GM12878 (cell line): ENCODE measurements around the gene CDK11B. TPM values are rescaled to one million over a fixed set of nuclear protein-coding genes. Genes with fewer than 3 reads are reported as not detected.
A peak's percentile ranks its signal among the peaks of the same experiment; 100 is the strongest.

ENCODE experiments used
- ATF7 ChIP-seq: fragments of 450-650 bp; IDR thresholded peaks from 2 replicates; pipeline ENCODE4 v1.6.1; 2016; ENCODE audit warnings: low read depth, mild to moderate bottlenecking
- BCL3 ChIP-seq: IDR thresholded peaks from 2 replicates; pipeline ENCODE4 v1.6.1; 2011; ENCODE audit warnings: borderline replicate concordance, low read depth, mild to moderate bottlenecking, moderate library complexity, low read length; ENCODE audit not compliant: insufficient read depth, poor library complexity, severe bottlenecking
- BHLHE40 ChIP-seq, 2 experiments: fragments of 450-650 bp in 1 of 2; IDR thresholded peaks; 2 replicates each; pipeline ENCODE4 v1.6.1; 2011 to 2017; ENCODE audit warnings: low read depth in 2 of 2, borderline replicate concordance in 1 of 2, improper control_type of control experiment in 1 of 2, low read length in 1 of 2, mild to moderate bottlenecking in 1 of 2
- BMI1 ChIP-seq: fragments of 450-650 bp; IDR thresholded peaks from 2 replicates; pipeline ENCODE4 v1.6.1; 2016; ENCODE audit warnings: mild to moderate bottlenecking, moderate library complexity, borderline replicate concordance
- E4F1 ChIP-seq: fragments of 450-650 bp; IDR thresholded peaks from 2 replicates; pipeline ENCODE4 v1.6.1; 2018; ENCODE audit warnings: borderline replicate concordance, mild to moderate bottlenecking; ENCODE audit not compliant: partially characterized antibody
- ESRRA ChIP-seq: IDR thresholded peaks from 2 replicates; pipeline ENCODE4 v1.6.1; 2012; ENCODE audit warnings: mild to moderate bottlenecking, low read length, improper control_type of control experiment
- GATAD2B ChIP-seq: fragments of 450-650 bp; conservative IDR thresholded peaks from 2 replicates; pipeline ENCODE4 v1.6.1; 2017; ENCODE audit warnings: low read depth, mild to moderate bottlenecking, moderate library complexity
- JUNB ChIP-seq: IDR thresholded peaks from 2 replicates; pipeline ENCODE4 v1.6.1; 2016; ENCODE audit warnings: antibody characterized with exemption, mild to moderate bottlenecking
- KDM1A ChIP-seq: fragments of 200-600 bp; sonication (generic); IDR thresholded peaks from 2 replicates; pipeline ENCODE4 v1.6.1; 2016; ENCODE audit warnings: borderline replicate concordance
- KLF5 ChIP-seq: fragments of 450-650 bp; IDR thresholded peaks from 2 replicates; pipeline ENCODE4 v1.6.1; 2014; ENCODE audit warnings: mild to moderate bottlenecking; ENCODE audit not compliant: partially characterized antibody
- MEF2B ChIP-seq: fragments of 450-650 bp; IDR thresholded peaks from 2 replicates; pipeline ENCODE4 v1.6.1; 2018; ENCODE audit warnings: mild to moderate bottlenecking, moderate library complexity; ENCODE audit not compliant: partially characterized antibody, poor library complexity, severe bottlenecking
- NR2C1 ChIP-seq: fragments of 450-650 bp; IDR thresholded peaks from 2 replicates; pipeline ENCODE4 v1.6.1; 2017; ENCODE audit warnings: antibody characterized with exemption, mild to moderate bottlenecking, moderate library complexity
- NRF1 ChIP-seq: conservative IDR thresholded peaks from 2 replicates; pipeline ENCODE4 v1.6.1; 2011; ENCODE audit warnings: mild to moderate bottlenecking, low read depth, low read length, improper control_type of control experiment
- RAD21 ChIP-seq: IDR thresholded peaks from 2 replicates; pipeline ENCODE4 v1.6.1; 2011; ENCODE audit warnings: mild to moderate bottlenecking, low read depth, low read length, moderate library complexity; ENCODE audit not compliant: insufficient read depth
- RFX5 ChIP-seq: IDR thresholded peaks from 2 replicates; pipeline ENCODE4 v1.6.1; 2011; ENCODE audit warnings: low read depth, low read length, improper control_type of control experiment
- SMC3 ChIP-seq: IDR thresholded peaks from 2 replicates; pipeline ENCODE4 v1.6.1; 2011; ENCODE audit warnings: low read length, improper control_type of control experiment, borderline replicate concordance
- TCF3 ChIP-seq: IDR thresholded peaks from 2 replicates; pipeline ENCODE4 v1.6.1; 2012; ENCODE audit warnings: low read depth, mild to moderate bottlenecking, low read length, borderline replicate concordance; ENCODE audit not compliant: insufficient read depth
- USF1 ChIP-seq: IDR thresholded peaks from 2 replicates; pipeline ENCODE4 v1.6.1; 2011; ENCODE audit warnings: borderline replicate concordance, low read depth, mild to moderate bottlenecking, moderate library complexity, mixed read lengths, low read length; ENCODE audit not compliant: insufficient read depth; ENCODE audit errors: extremely low read length
- ZBTB11 ChIP-seq: fragments of 450-650 bp; formaldehyde crosslinking; IDR thresholded peaks from 2 replicates; pipeline ENCODE4 v1.5.0; 2022; ENCODE audit warnings: mild to moderate bottlenecking, missing genetic modification characterization
- polyA plus RNA-seq, 11 experiments: library from polyadenylated mRNA; depleted of rRNA in 4 of 11; unstranded in 6 of 11; stranded (reverse) in 5 of 11; fragments of >200 nt; fragmentation: Nextera tagmentation in 4 of 11; fragmentation: Illumina TruSeq in 1 of 11; extraction: Ambion mirVana in 4 of 11; extraction: Trizol in 1 of 11; gene quantifications; 1 replicate in 1 of 11; 2 replicates in 10 of 11; pipeline versions ENCODE4 v1.2.1 to v1.2.3, GENCODE V29; 2011 to 2016; ENCODE audit warnings: inconsistent platforms in 2 of 11, missing spikeins in 2 of 11, low read depth in 1 of 11
- total RNA-seq, 4 experiments: library from RNA; depleted of rRNA in 3 of 4; stranded (reverse); fragments of >200 nt in 3 of 4; fragmentation: Illumina TruSeq in 1 of 4; extraction: Trizol in 1 of 4; gene quantifications; 2 replicates each; pipeline versions ENCODE4 v1.2.1 to v1.2.3, GENCODE V29; 2013 to 2021

Gene CDK11B
- total and polyA plus RNA-seq, 10 of the 15 experiments (the other 5 are each of a cell fraction or from before 2014, with no cell fraction given) = 3.2 to 30.9 (median 18.0) TPM

- TF ChIP-seq ESRRA (no peak), E4F1 (no peak), TCF3 (0 out of 2 replicates have a peak, but pooled peaks have one; percentile 45), RFX5 (no peak), RAD21 (no peak), SMC3 (no peak), GATAD2B (no peak), ATF7 (peak; percentile 21; the same call in 1 of the 2 replicates), BHLHE40 (IDR thresholded peaks at IDR 0.05; ENCODE audit: borderline replicate concordance in 1 of 2, low read depth in 2 of 2, low read length in 1 of 2) (no peak), JUNB (peak; percentile 36; the same call in 1 of the 2 replicates), ZBTB11 (CRISPR knock-in tag) (no peak), BCL3 (no peak), NRF1 (no peak), USF1 (no peak), NR2C1 (no peak), BMI1 (no peak), KLF5 (no peak), MEF2B (peak; percentile 61), KDM1A (no peak)
Measured at GRCh38 chr1:1602304-1602967, 56.4 kb downstream of the CDK11B start (continued).
